CD4-positive, alpha-beta T cell (primary cell): ENCODE results near the gene STK17A. TPM values are rescaled to one million over a fixed set of nuclear protein-coding genes. Genes with fewer than 3 reads are reported as not detected.

ENCODE experiments used
- ATAC-seq: fragments of 200-7000 bp; cut with Tn5 transposase; one replicate; pipeline ENCODE4 v1.10.0; 2022; ENCODE audit warnings: mild to moderate bottlenecking; ENCODE audit not compliant: poor library complexity
- CTCF ChIA-PET: fragments of 350-600 bp; sonication (Branson Sonifier 250); formaldehyde crosslinking; loops from one replicate; lab custom pipeline; 2021; ENCODE audit warnings: antibody characterized with exemption, inconsistent platforms; lab: Charles Lee
- POLR2A ChIA-PET: fragments of 350-600 bp; sonication (Branson Sonifier 250); formaldehyde crosslinking; loops from one replicate; lab custom pipeline; 2021; ENCODE audit warnings: antibody characterized with exemption, inconsistent platforms; lab: Charles Lee
- DNase-seq, 14 experiments: peaks; one replicate each; pipeline ENCODE4 v3.0.0-alpha.2; 2013 to 2020; ENCODE audit warnings: mixed read lengths in 2 of 14
- H3K27ac ChIP-seq, 2 donors: one replicate each; pipeline versions ENCODE4 v1.5.1 to v1.7.0; 2013; ENCODE audit warnings: low read length in 2 of 2, low read depth in 1 of 2, mild to moderate bottlenecking in 1 of 2
- H3K27me3 ChIP-seq, 2 experiments: 1 replicate in 1 of 2; 2 replicates in 1 of 2; pipeline versions ENCODE4 v1.6.1 to v1.7.0; 2013; ENCODE audit warnings: low read length in 2 of 2, control low read depth in 1 of 2, mild to moderate bottlenecking in 1 of 2, moderate library complexity in 1 of 2; ENCODE audit not compliant: insufficient read depth in 2 of 2, control insufficient read depth in 1 of 2
- H3K36me3 ChIP-seq: one replicate; pipeline ENCODE4 v1.6.1; 2013; ENCODE audit warnings: low read length, control low read depth; ENCODE audit not compliant: insufficient read depth
- H3K4me1 ChIP-seq: one replicate; pipeline ENCODE4 v1.6.1; 2013; ENCODE audit warnings: low read length, control low read depth; ENCODE audit not compliant: insufficient read depth
- H3K4me3 ChIP-seq: one replicate; pipeline ENCODE4 v1.5.1; 2013; ENCODE audit warnings: mild to moderate bottlenecking, low read length, moderate library complexity
- H3K9me3 ChIP-seq, 2 experiments: 1 replicate in 1 of 2; 2 replicates in 1 of 2; pipeline versions ENCODE4 v1.6.1 to v1.7.0; 2013; ENCODE audit warnings: low read length in 2 of 2, mild to moderate bottlenecking in 2 of 2, control low read depth in 1 of 2, moderate library complexity in 1 of 2; ENCODE audit not compliant: control insufficient read depth in 1 of 2, insufficient read depth in 1 of 2
- H3K27ac Mint-ChIP-seq: one replicate; pipeline ENCODE4 v1.8.0; 2020; ENCODE audit warnings: mixed read lengths
- H3K27me3 Mint-ChIP-seq: one replicate; pipeline ENCODE4 v1.8.0; 2021; ENCODE audit warnings: mixed read lengths
- H3K36me3 Mint-ChIP-seq: one replicate; pipeline ENCODE4 v1.8.0; 2021; ENCODE audit warnings: low read depth, mixed read lengths
- H3K4me1 Mint-ChIP-seq: one replicate; pipeline ENCODE4 v1.8.0; 2021; ENCODE audit warnings: low read depth, mixed read lengths
- H3K4me3 Mint-ChIP-seq: one replicate; pipeline ENCODE4 v1.8.0; 2020; ENCODE audit warnings: mild to moderate bottlenecking, mixed read lengths
- H3K9me3 Mint-ChIP-seq: one replicate; pipeline ENCODE4 v1.8.0; 2020; ENCODE audit warnings: mixed read lengths
- intact Hi-C, 2 experiments: fragments of 100-400 bp; cut with DNase I in 1 of 2; cut with micrococcal nuclease in 1 of 2; formaldehyde crosslinking; loops; one replicate each; pipeline versions ENCODE4 v1.15.1 to v1.9.0; 2023 to 2025; cut with DNase I, micrococcal nuclease
- total RNA-seq, 174 experiments: library from RNA in 2 of 174; stranded (reverse) in 2 of 174; gene quantifications; one replicate each; pipeline ENCODE4 v1.2.3 and lab custom pipeline; 2021 to 2026
- TF ChIP-seq, protein P1 (sequence below): fragments of 200-600 bp; IDR thresholded peaks from one replicate; pipeline ENCODE4 v1.8.0; 2022; ENCODE audit warnings: antibody characterized with exemption, mild to moderate bottlenecking

The STK17A gene
- total RNA-seq, 2 experiments from 2014 or later = 213 to 218 TPM

DNA sequence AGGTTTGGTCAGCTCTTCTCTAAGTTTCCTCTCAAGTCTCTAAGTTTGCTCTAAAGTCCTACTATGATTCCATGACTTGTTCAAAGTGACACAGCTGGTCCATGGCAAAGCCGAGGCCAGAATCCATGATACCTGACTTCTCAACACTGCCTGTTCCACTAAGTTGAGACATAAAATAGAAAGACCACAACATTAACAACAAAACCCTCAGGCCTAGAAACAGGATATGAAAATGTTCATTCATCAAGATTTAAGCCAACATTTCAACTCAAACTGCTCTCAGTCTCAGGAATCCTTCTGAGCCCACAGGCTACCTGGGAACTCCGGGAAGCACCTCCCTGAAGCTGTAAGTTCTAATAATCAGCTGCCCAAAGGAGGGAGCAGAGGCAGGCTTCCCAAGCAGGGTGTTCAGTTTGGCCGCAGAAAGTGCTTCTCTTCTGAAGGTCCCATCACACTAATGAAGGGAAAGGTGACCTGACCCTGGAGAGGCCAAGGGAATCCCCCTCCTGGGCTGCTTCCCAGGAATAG is 62.9 kb downstream of the STK17A start:
- H3K36me3 ChIP-seq = peaks cover 35% of the 10 kb centered on the region
- intact Hi-C loops = loop anchor here (2.0 to 5.0 kb wide), 2 partner anchors 15 to 33 kb away; no protein-coding TSS in a partner anchor
- ATAC-seq = no peak
- ChIA-PET POLR2A (interaction anchor here (0.8 to 11.1 kb wide), 8 partner anchors 7 to 59 kb away, joined by 3 to 300 read pairs (median 7); partner anchors contain the start of gene STK17A), CTCF (interaction anchor here (0.7 to 12.7 kb wide), 6 partner anchors 11 to 61 kb away, joined by 3 to 167 read pairs (median 4); partner anchors contain the start of gene STK17A)
- Mint-ChIP-seq H3K4me3 (peak overlapping the region; percentile 79), H3K4me1 (peaks cover 96% of the 10 kb centered on the region), H3K27ac (peak overlapping the region; percentile 87), H3K36me3 (peaks cover 53% of the 10 kb centered on the region), H3K27me3 (no peaks in the 10 kb centered on the region), H3K9me3 (no peaks in the 10 kb centered on the region)
- no peak overlapping the region for H3K4me3 ChIP-seq
- H3K4me1 ChIP-seq = peaks cover 90% of the 10 kb centered on the region
- no peaks in the 10 kb centered on the region for H3K9me3 ChIP-seq
- no peak for DNase-seq
- peak overlapping the region; percentile 75 to 96 for H3K27ac ChIP-seq
- TF ChIP-seq, protein P1, sequence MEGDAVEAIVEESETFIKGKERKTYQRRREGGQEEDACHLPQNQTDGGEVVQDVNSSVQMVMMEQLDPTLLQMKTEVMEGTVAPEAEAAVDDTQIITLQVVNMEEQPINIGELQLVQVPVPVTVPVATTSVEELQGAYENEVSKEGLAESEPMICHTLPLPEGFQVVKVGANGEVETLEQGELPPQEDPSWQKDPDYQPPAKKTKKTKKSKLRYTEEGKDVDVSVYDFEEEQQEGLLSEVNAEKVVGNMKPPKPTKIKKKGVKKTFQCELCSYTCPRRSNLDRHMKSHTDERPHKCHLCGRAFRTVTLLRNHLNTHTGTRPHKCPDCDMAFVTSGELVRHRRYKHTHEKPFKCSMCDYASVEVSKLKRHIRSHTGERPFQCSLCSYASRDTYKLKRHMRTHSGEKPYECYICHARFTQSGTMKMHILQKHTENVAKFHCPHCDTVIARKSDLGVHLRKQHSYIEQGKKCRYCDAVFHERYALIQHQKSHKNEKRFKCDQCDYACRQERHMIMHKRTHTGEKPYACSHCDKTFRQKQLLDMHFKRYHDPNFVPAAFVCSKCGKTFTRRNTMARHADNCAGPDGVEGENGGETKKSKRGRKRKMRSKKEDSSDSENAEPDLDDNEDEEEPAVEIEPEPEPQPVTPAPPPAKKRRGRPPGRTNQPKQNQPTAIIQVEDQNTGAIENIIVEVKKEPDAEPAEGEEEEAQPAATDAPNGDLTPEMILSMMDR = no peak
- H3K27me3 ChIP-seq = no peaks in the 10 kb centered on the region

GRCh38 chr7:43646603-43647338 is 63.9 kb downstream of the STK17A start:
- H3K9me3 Mint-ChIP-seq = no peaks in the 10 kb centered on the region
- intact Hi-C loops = loop anchor here (2.0 to 5.0 kb wide), 2 partner anchors 16 to 34 kb away; no protein-coding TSS in a partner anchor
- POLR2A ChIA-PET = interaction anchor here (0.7 to 11.1 kb wide), 9 partner anchors 8 to 188 kb away, joined by 3 to 300 read pairs (median 45); partner anchors contain the start of gene STK17A
- CTCF ChIA-PET = interaction anchor here (1.0 to 12.7 kb wide), 5 partner anchors 12 to 62 kb away, joined by 4 to 167 read pairs (median 6); partner anchors contain the start of gene STK17A
- ATAC-seq (no peak), DNase-seq (no peak)
- H3K27ac ChIP-seq = peak overlapping the region; percentile 75 to 96
- H3K4me1 ChIP-seq = peaks cover 96% of the 10 kb centered on the region
- peak overlapping the region; percentile 76 for H3K4me3 Mint-ChIP-seq
- peaks cover 28% of the 10 kb centered on the region for H3K36me3 ChIP-seq
- H3K9me3 ChIP-seq = no peaks in the 10 kb centered on the region
- H3K4me1 Mint-ChIP-seq = peaks cover 97% of the 10 kb centered on the region
- peak overlapping the region; percentile 13 for H3K4me3 ChIP-seq
- no peaks in the 10 kb centered on the region for H3K27me3 Mint-ChIP-seq
- TF ChIP-seq, protein P1 = no peak
- H3K27ac Mint-ChIP-seq = peak overlapping the region; percentile 87
- H3K36me3 Mint-ChIP-seq = peaks cover 43% of the 10 kb centered on the region
- no peaks in the 10 kb centered on the region for H3K27me3 ChIP-seq

DNA sequence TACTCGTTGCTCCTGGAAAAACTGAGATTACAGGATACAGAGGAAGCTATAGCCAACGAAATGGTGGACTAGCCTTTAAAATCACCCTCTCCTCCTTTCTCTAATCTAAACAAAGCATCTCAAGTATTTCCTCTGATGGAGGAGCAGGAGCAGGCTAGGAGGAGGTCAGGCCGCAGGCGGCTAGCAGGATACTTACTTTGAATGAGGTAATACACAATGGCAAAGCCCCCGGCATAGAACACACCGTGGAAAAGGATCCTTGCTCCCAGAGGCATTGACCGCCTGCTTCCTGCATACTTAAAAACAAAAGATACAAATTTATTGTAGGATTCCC is 64.4 kb downstream of the STK17A start:
- Histone ChIP-seq H3K27ac (peak overlapping the region; percentile 75 to 96), H3K4me1 (peaks cover 96% of the 10 kb centered on the region), H3K9me3 (no peaks in the 10 kb centered on the region), H3K4me3 (peak overlapping the region; percentile 56), H3K27me3 (no peaks in the 10 kb centered on the region), H3K36me3 (peaks cover 24% of the 10 kb centered on the region)
- Mint-ChIP-seq H3K27me3 (no peaks in the 10 kb centered on the region), H3K36me3 (peaks cover 38% of the 10 kb centered on the region), H3K27ac (peak overlapping the region; percentile 87), H3K9me3 (no peaks in the 10 kb centered on the region), H3K4me1 (peaks cover 97% of the 10 kb centered on the region), H3K4me3 (peak overlapping the region; percentile 76)
- POLR2A ChIA-PET = interaction anchor here (0.6 to 11.1 kb wide), 11 partner anchors 8 to 420 kb away, joined by 3 to 300 read pairs (median 45); partner anchors contain the start of gene STK17A
- intact Hi-C loops = loop anchor here (2.0 to 5.0 kb wide), 2 partner anchors 17 to 35 kb away; no protein-coding TSS in a partner anchor
- DNase-seq (no peak), ATAC-seq (no peak)
- CTCF ChIA-PET = interaction anchor here (1.0 to 12.7 kb wide), 4 partner anchors 8 to 63 kb away, joined by 4 to 167 read pairs (median 34); partner anchors contain the start of gene STK17A
- TF ChIP-seq, protein P1 = no peak
